H9 (cell line): ENCODE measurements around the gene PTGIR. TPM values are rescaled to one million over a fixed set of nuclear protein-coding genes. Genes with fewer than 3 reads are reported as not detected.

Experiments
- DNase-seq: peaks from one replicate; pipeline ENCODE4 v3.0.0-alpha.2; 2017
- H2AFZ ChIP-seq: one replicate; pipeline ENCODE4 v1.6.1; 2013; ENCODE audit warnings: mild to moderate bottlenecking, low read length, control low read depth, moderate library complexity
- H2AK5ac ChIP-seq: 2 replicates; pipeline ENCODE4 v1.6.1; 2013; ENCODE audit warnings: low read length, control low read depth, mixed read lengths; ENCODE audit not compliant: insufficient read length
- H2BK120ac ChIP-seq: one replicate; pipeline ENCODE4 v1.6.1; 2013; ENCODE audit warnings: low read depth, mild to moderate bottlenecking, low read length, control low read depth, inconsistent platforms; ENCODE audit not compliant: poor library complexity, severe bottlenecking
- H2BK12ac ChIP-seq: 2 replicates; pipeline ENCODE4 v1.6.1; 2013; ENCODE audit warnings: low read length, control low read depth, mixed read lengths, low read depth; ENCODE audit not compliant: insufficient read length
- H2BK15ac ChIP-seq: 2 replicates; pipeline ENCODE4 v1.6.1; 2013; ENCODE audit warnings: low read depth, low read length, control low read depth
- H2BK20ac ChIP-seq: one replicate; pipeline ENCODE4 v1.6.1; 2013; ENCODE audit warnings: low read depth, mild to moderate bottlenecking, low read length, control low read depth, inconsistent platforms; ENCODE audit not compliant: poor library complexity, severe bottlenecking
- H2BK5ac ChIP-seq: 2 replicates; pipeline ENCODE4 v1.6.1; 2013; ENCODE audit warnings: low read length, control low read depth, mixed read lengths; ENCODE audit not compliant: insufficient read length
- H3K14ac ChIP-seq: 2 replicates; pipeline ENCODE4 v1.6.1; 2013; ENCODE audit warnings: low read length, control low read depth; ENCODE audit not compliant: insufficient read depth
- H3K18ac ChIP-seq: 2 replicates; pipeline ENCODE4 v1.6.1; 2013; ENCODE audit warnings: low read depth, mild to moderate bottlenecking, mixed read lengths, low read length, control low read depth; ENCODE audit not compliant: insufficient read length
- H3K23ac ChIP-seq: 2 replicates; pipeline ENCODE4 v1.6.1; 2013; ENCODE audit warnings: low read length, control low read depth, mixed read lengths, low read depth; ENCODE audit not compliant: insufficient read length
- H3K23me2 ChIP-seq: 2 replicates; pipeline ENCODE4 v1.6.1; 2013; ENCODE audit warnings: low read depth, mild to moderate bottlenecking, mixed read lengths, low read length, control low read depth; ENCODE audit not compliant: insufficient read length, poor library complexity, severe bottlenecking
- H3K27ac ChIP-seq: 2 replicates; pipeline ENCODE4 v1.5.1; 2013; ENCODE audit warnings: low read length, control low read depth, mixed read lengths, low read depth; ENCODE audit not compliant: insufficient read length
- H3K27me3 ChIP-seq: 2 replicates; pipeline ENCODE4 v1.6.1; 2013; ENCODE audit warnings: low read length, control low read depth, inconsistent platforms; ENCODE audit not compliant: insufficient read depth
- H3K4ac ChIP-seq: 2 replicates; pipeline ENCODE4 v1.6.1; 2013; ENCODE audit warnings: low read depth, mild to moderate bottlenecking, control low read depth, inconsistent platforms, low read length, moderate library complexity
- H3K4me1 ChIP-seq: 2 replicates; pipeline ENCODE4 v1.6.1; 2013; ENCODE audit warnings: low read length, control low read depth, inconsistent platforms; ENCODE audit not compliant: insufficient read depth
- H3K4me2 ChIP-seq: 2 replicates; pipeline ENCODE4 v1.6.1; 2013; ENCODE audit warnings: low read length, control low read depth, mixed read lengths; ENCODE audit not compliant: insufficient read length, insufficient read depth
- H3K56ac ChIP-seq: 2 replicates; pipeline ENCODE4 v1.6.1; 2013; ENCODE audit warnings: low read depth, mild to moderate bottlenecking, mixed read lengths, low read length, control low read depth; ENCODE audit not compliant: insufficient read length
- H3K79me1 ChIP-seq: 2 replicates; pipeline ENCODE4 v1.6.1; 2013; ENCODE audit warnings: low read depth, mild to moderate bottlenecking, moderate library complexity, low read length, control low read depth, inconsistent platforms; ENCODE audit not compliant: insufficient read depth, poor library complexity, severe bottlenecking
- H3K79me2 ChIP-seq: 2 replicates; pipeline ENCODE4 v1.6.1; 2013; ENCODE audit warnings: low read length, control low read depth, inconsistent platforms; ENCODE audit not compliant: insufficient read depth
- H3K9ac ChIP-seq: 2 replicates; pipeline ENCODE4 v1.6.1; 2013; ENCODE audit warnings: low read length, control low read depth, mixed read lengths; ENCODE audit not compliant: insufficient read length; ENCODE audit errors: extremely low read depth
- H3K9me3 ChIP-seq: one replicate; pipeline ENCODE4 v1.6.1; 2013; ENCODE audit warnings: low read depth, low read length, inconsistent platforms; ENCODE audit not compliant: control insufficient read depth
- H3T11ph ChIP-seq: one replicate; pipeline ENCODE4 v1.6.1; 2013; ENCODE audit warnings: mild to moderate bottlenecking, low read length, control low read depth, inconsistent platforms
- H4K20me1 ChIP-seq: one replicate; pipeline ENCODE4 v1.6.1; 2013; ENCODE audit not compliant: control insufficient read depth, insufficient read length, insufficient read depth
- H4K5ac ChIP-seq: 2 replicates; pipeline ENCODE4 v1.6.1; 2013; ENCODE audit warnings: low read depth, mild to moderate bottlenecking, mixed read lengths, low read length, control low read depth; ENCODE audit not compliant: insufficient read length
- H4K8ac ChIP-seq: replicated peaks from 2 replicates; pipeline ENCODE4 v1.6.1; 2013; ENCODE audit warnings: low read length, control low read depth, mixed read lengths, low read depth; ENCODE audit not compliant: insufficient read length
- H4K91ac ChIP-seq: 2 replicates; pipeline ENCODE4 v1.6.1; 2013; ENCODE audit warnings: low read depth, mild to moderate bottlenecking, moderate library complexity, mixed read lengths, low read length, control low read depth; ENCODE audit not compliant: insufficient read length
- H3K27ac Mint-ChIP-seq, 3 experiments: 2 replicates in 2 of 3; 3 replicates in 1 of 3; pipeline ENCODE4 v1.8.0; 2020 to 2021; ENCODE audit warnings: mixed read lengths in 3 of 3, mild to moderate bottlenecking in 1 of 3, moderate library complexity in 1 of 3
- H3K27me3 Mint-ChIP-seq: 2 replicates; pipeline ENCODE4 v1.8.0; 2021; ENCODE audit warnings: low read depth, mild to moderate bottlenecking, moderate library complexity, mixed read lengths
- H3K36me3 Mint-ChIP-seq, 3 experiments: 2 replicates in 2 of 3; 3 replicates in 1 of 3; pipeline ENCODE4 v1.8.0; 2020 to 2021; ENCODE audit warnings: low read depth in 3 of 3, mixed read lengths in 3 of 3; ENCODE audit not compliant: insufficient read depth in 1 of 3
- H3K4me1 Mint-ChIP-seq, 2 experiments: 2 replicates each; pipeline ENCODE4 v1.8.0; 2020; ENCODE audit warnings: mixed read lengths in 2 of 2
- H3K4me3 Mint-ChIP-seq, 2 experiments: 2 replicates in 1 of 2; 3 replicates in 1 of 2; pipeline ENCODE4 v1.8.0; 2020 to 2021; ENCODE audit warnings: mild to moderate bottlenecking in 2 of 2, mixed read lengths in 2 of 2, moderate library complexity in 1 of 2
- H3K9me3 Mint-ChIP-seq, 2 experiments: 2 replicates in 1 of 2; 3 replicates in 1 of 2; pipeline ENCODE4 v1.8.0; 2020; ENCODE audit warnings: mild to moderate bottlenecking in 2 of 2, mixed read lengths in 2 of 2, moderate library complexity in 1 of 2
- CTCF ChIP-seq: fragments of 200-600 bp; sonication (generic); conservative IDR thresholded peaks from 3 replicates; pipeline ENCODE4 v1.8.0; 2021; ENCODE audit warnings: antibody characterized with exemption, mild to moderate bottlenecking
- WGBS: extraction: QIAGEN DNeasy Blood & Tissue Kit; methylation state at CpG from one replicate; pipeline ENCODE4 v1.1.7; 2013; ENCODE audit warnings: missing lambda C conversion rate, low lambda C conversion rate, mixed read lengths; ENCODE audit not compliant: insufficient read length; ENCODE audit errors: extremely low coverage; 5-methylcytosine and 5-hydroxymethylcytosine counted together
- total RNA-seq: library from RNA; stranded (reverse); gene quantifications from 2 replicates; pipeline ENCODE4 v1.2.1, GENCODE V29; 2021

PTGIR gene
- total RNA-seq, 1 experiment from 2014 or later: not detected

GRCh38 chr19:46591254-46591653, 33.6 kb downstream of the PTGIR start:
- Histone ChIP-seq H4K20me1 (no peaks in the 10 kb centered on the region), H3K14ac (no peak overlapping the region), H2BK120ac (no peak overlapping the region), H3T11ph (no peak overlapping the region), H3K4ac (no peak overlapping the region), H3K27ac (no peak overlapping the region), H2BK20ac (no peak overlapping the region), H3K23me2 (no peaks in the 10 kb centered on the region), H3K79me2 (no peaks in the 10 kb centered on the region), H3K9me3 (no peaks in the 10 kb centered on the region), H3K18ac (no peak overlapping the region), H4K8ac (no peak overlapping the region), H2BK15ac (no peak overlapping the region), H2BK12ac (no peak overlapping the region), H2BK5ac (no peak overlapping the region), H4K91ac (no peak overlapping the region), H3K4me1 (no peaks in the 10 kb centered on the region), H3K27me3 (no peaks in the 10 kb centered on the region), H2AK5ac (no peak overlapping the region), H3K4me2 (no peak overlapping the region), H3K9ac (no peak overlapping the region), H3K56ac (no peak overlapping the region), H4K5ac (no peak overlapping the region), H3K23ac (no peak overlapping the region), H2AFZ (no peak overlapping the region), H3K79me1 (no peaks in the 10 kb centered on the region)
- TF ChIP-seq CTCF: no peak
- H3K4me1 Mint-ChIP-seq: no peaks in the 10 kb centered on the region
- DNase-seq: no peak
- H3K27me3 Mint-ChIP-seq: peaks cover 9% of the 10 kb centered on the region
- H3K9me3 Mint-ChIP-seq: no peaks in the 10 kb centered on the region
- WGBS: no CpG with 5 or more reads among the region's 4 CpGs
- no peak overlapping the region for H3K27ac Mint-ChIP-seq
- no peak overlapping the region for H3K4me3 Mint-ChIP-seq
- no peaks in the 10 kb centered on the region for H3K36me3 Mint-ChIP-seq
